Measurements from ENCODE around the gene PTK6. TPM values are rescaled to one million over a fixed set of nuclear protein-coding genes. Genes with fewer than 3 reads are reported as not detected.

The PTK6 gene
- total RNA-seq, 1 donor from 2014 or later, result not detected

- DNase-seq (ENCODE audit: low spot score in 2 of 2) (no peak), FAIRE-seq (no peak)
These were observed 3.8 kb downstream of the PTK6 start for GRCh38 chr20:63533388-63533787.

DNA sequence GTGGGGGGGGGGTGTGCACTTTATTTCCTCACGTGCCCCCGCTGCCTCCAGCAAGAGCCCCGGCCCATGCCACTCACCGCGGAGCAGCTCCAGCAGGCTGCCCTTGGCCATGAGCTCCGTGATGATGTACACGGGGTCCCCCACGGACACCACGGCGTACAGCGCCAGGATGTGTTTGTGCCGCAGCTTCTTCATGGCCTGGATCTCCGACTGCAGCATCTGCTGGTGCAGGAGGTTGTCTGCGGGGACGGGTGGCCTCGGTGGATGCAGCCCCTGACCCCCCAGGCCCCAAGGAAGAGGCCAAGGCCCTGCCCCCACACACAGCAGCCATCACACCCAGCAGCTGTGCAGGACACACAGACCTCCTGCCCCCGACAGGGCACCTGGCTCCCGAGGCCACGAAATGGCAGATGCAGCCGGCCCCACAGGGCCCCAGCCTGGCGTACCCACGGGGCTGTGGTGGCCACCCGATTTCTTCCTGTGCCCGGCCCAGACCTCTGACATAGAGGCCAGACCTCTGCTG, 4.7 kb downstream of the PTK6 start:
- no peak for DNase-seq (ENCODE audit: low spot score in 2 of 2)

GRCh38 chr20:63531686-63532448, 5.3 kb downstream of the PTK6 start:
- FAIRE-seq (no peak), DNase-seq (ENCODE audit: low spot score in 2 of 2) (no peak)

More for the DNA sequence above, 4.7 kb downstream of the PTK6 start:
- no peak for FAIRE-seq

GRCh38 chr20:63530788-63531160, 6.4 kb downstream of the PTK6 start:
- no peak for DNase-seq (ENCODE audit: low spot score in 2 of 2)
- FAIRE-seq, result no peak

GRCh38 chr20:63529861-63530787, 7.1 kb downstream of the PTK6 start:
- no peak for FAIRE-seq
- no peak for DNase-seq (ENCODE audit: low spot score in 2 of 2)

- no peak for FAIRE-seq
- DNase-seq (ENCODE audit: low spot score in 2 of 2), result no peak
These were observed 7.9 kb downstream of the PTK6 start for GRCh38 chr20:63529180-63529860.

DNA sequence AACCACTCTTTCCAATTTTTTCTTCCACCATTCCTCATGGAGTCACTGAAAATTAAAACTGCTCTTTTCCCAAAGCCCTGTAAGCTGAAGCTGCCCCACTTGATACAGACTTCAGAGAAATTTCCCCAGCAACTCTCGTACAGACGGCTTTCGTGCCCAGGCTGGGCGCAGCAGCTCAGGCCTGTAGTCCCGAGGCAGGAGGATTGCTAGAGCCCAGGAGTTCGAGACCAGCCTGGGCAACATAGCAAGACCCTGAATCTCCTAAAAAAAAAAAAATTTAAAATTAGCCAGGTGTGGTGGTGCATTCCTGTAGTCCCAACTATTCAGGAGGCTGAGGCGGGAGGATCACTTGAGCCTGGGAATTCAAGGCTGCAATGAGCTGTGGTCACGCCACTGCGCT, 10.0 kb downstream of the PTK6 start:
- DNase-seq (ENCODE audit: low spot score in 2 of 2) (no peak), FAIRE-seq (no peak)

DNA sequence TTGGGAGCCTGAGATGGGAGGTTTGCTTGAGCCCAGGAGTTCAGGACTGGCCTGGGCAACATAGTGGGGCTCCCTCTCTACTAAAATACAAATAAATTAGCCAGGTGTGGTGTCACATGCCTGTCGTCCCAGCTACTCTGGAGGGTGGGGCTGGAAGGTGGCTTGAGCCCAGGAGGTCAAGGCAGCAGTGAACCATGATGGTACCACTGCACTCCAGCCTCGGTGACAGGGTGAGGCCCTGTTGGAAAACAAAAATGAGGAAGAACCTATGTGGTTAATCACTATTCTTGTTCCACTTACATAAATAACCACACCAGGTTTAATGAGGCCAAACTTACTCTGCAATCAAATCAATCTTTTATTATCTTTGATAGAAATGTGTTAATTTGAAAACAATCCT, 11.2 kb downstream of the PTK6 start:
- DNase-seq (ENCODE audit: low spot score in 2 of 2) (no peak), FAIRE-seq (no peak)

- no peak for FAIRE-seq
- no peak for DNase-seq (ENCODE audit: low spot score in 2 of 2)
These were observed 12.0 kb downstream of the PTK6 start for GRCh38 chr20:63525185-63525584.

GRCh38 chr20:63522981-63523611, 14.1 kb downstream of the PTK6 start:
- FAIRE-seq (no peak), DNase-seq (ENCODE audit: low spot score in 2 of 2) (no peak)

DNA sequence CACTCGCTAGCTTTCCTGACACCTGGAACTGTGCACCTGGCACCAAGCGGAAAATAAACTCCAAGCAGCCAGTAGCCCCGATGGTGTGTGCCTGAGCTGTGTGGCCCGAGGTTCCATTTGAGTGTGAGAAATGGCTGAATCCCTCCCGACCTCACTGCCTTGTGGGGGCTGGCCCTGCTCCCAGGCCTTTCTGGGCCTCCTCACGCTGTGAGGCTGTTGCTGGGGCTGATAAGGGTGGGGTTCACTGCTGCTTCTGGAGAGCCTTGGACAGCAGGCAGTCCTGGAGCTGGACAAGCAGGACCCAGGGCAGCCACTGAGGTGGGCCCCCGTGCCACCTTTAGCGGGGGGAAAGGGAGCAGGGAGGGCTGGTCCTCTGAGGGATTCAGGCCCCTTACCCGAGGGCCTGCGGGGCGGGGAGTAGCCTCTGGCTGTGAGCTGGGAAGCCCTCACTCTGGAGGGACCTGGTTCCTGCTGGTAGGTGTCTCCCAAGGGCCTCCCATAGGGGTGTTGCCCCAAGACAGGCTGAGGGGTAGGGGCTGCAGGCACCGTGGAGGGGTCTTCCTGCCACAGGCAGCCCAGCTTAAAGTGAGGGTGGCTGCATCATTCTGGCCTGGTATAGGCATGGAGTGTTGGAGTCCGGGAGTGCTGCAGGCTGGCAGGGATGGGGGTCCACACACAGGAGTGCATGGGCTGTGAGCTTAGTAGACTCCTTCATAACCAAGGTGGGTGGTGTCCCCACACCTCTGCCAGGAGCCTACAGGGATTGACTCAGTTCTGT, 14.9 kb downstream of the PTK6 start:
- no peak for FAIRE-seq

DNA sequence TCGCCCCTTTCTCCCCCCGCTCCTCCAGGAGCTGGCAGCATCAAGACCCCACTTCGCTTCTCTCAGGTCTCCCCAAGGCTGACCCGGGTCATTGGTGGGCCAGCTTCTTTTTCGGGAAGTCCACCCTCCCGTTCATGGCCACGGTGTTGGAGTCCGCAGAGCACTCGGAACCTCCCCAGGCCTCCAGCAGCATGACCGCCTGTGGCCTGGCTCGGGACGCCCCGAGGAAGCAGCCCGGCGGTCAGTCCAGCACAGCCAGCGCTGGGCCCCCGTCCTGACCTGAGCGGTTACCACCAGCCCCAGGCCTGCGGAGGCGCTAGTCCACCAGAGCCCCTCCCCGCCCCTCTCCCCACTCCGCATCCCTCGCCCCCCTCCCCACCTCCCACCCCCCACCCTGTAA, 15.6 kb downstream of the PTK6 start:
- FAIRE-seq (no peak), DNase-seq (ENCODE audit: low spot score in 2 of 2) (no peak)

More for the DNA sequence above, 14.9 kb downstream of the PTK6 start:
- DNase-seq (ENCODE audit: low spot score in 2 of 2), result peak in 1 of 2 donors; percentile 34

GRCh38 chr20:63520934-63521601, 16.1 kb downstream of the PTK6 start:
- DNase-seq (ENCODE audit: low spot score in 2 of 2), result peak; percentile 85 to 95
- FAIRE-seq, result no peak

DNA sequence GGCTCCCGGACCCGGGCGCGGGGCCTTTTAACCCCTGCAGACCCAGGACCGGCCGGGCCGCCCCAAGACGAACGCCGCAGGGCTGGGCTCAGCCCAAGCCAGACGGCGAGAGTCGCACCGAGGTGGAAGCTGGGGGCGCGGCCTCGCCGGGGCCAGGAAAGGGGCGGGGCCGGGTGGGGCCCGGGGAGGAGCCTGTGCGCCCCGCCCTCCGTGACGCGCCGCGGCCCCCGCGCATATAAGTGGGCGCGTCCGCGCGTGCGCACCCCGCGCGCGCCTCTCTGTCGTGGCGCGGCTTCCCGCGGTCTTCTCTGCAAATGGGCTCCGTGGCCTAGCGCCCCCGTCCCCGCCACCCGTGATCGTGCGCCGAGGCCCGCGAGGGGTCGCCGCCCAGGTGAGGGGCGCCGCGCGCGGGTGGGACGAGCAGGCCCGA, 16.7 kb downstream of the PTK6 start, which contains the start of gene PPDPF:
Gene PPDPF, plus strand, starts transcription at position 262 of the 430 bp plus-strand sequence. CDS start 544 bp downstream, outside the sequence.
- peak; percentile 100 for DNase-seq (ENCODE audit: low spot score in 2 of 2)
- FAIRE-seq, result no peak

- DNase-seq (ENCODE audit: low spot score in 2 of 2), result peak in 1 of 2 donors; percentile 65
- FAIRE-seq, result no peak
These were observed 17.3 kb downstream of the PTK6 start for GRCh38 chr20:63519668-63520503.

DNA sequence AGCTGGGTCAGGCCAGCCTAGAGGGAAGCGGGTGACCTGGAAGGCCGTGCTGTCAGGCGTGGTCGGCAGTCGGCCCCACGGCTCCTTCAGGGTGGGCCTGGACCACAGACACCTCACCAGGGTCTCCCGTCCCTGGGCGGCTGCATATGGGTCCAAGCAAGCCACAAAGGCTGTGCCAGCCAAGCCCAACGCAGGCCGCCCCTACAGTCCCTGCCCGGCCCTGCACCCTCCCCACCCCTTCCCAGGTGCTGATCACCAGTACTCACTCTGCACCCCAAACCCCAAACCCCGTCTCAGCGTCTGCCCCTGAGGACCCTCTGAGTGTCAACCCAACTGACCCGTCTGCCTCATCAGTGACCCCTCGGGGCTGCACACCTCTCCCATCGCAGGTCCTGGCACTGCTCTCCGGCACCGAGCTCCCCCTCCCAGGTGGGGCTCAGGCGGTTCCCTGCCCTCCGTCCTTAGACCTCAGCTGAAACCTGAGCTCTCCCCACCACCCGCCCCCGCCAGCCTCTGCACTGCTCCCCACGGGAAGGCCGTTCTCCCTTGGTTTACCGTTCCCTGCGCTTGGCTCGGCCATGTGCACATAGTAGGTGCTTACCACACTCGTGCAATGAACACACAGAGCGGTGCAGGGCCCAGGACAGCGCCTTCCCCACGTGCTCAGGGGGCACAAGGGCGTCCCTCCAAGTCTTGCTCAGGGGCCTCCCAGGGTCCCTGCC, 18.1 kb downstream of the PTK6 start:
- FAIRE-seq, result no peak
- DNase-seq (ENCODE audit: low spot score in 2 of 2), result no peak

GRCh38 chr20:63518351-63518861, 18.8 kb downstream of the PTK6 start:
- FAIRE-seq (no peak), DNase-seq (ENCODE audit: low spot score in 2 of 2) (peak in 1 of 2 donors; percentile 26)
